ENCODE data around the gene POU6F2. TPM values are rescaled to one million over a fixed set of nuclear protein-coding genes. Genes with fewer than 3 reads are reported as not detected.

POU6F2 gene
- total RNA-seq, 4 donors from 2014 or later = 0.48 to 0.82 TPM; not detected in 2

GRCh38 chr7:38932509-38933168 lies 45.1 kb upstream of the POU6F2 start:
- 35% methylated on average over 6 of the region's 6 CpGs for WGBS, 2 donors (ENCODE audit: low coverage in 1 of 2)
- in situ Hi-C loops (cut with MboI; ENCODE audit: low pct_ligation_motif_present in 1 of 4, low pct_unique_long_range_greater_than_20kb in 1 of 4, low sequenced_read_pairs in 3 of 4) = loop anchor here (10.0 to 25.0 kb wide), 2 partner anchors 530 to 532 kb away; no protein-coding TSS in a partner anchor
- intact Hi-C loops (cut with DNase I; ENCODE audit: low total_unique reads) = loop anchor here (10.0 kb wide), 2 partner anchors 532 to 592 kb away; no protein-coding TSS in a partner anchor
- Histone ChIP-seq H3K9me3 (no peaks in the 10 kb centered on the region), H3K36me3 (no peaks in the 10 kb centered on the region), H3K4me3 (no peak overlapping the region), H3K27me3 (no peaks in the 10 kb centered on the region), H3K27ac (no peak overlapping the region), H3K4me1 (no peaks in the 10 kb centered on the region)
- peak; percentile 68 to 86 (median 78) for TF ChIP-seq CTCF (IDR thresholded peaks at IDR 0.05)
- TF ChIP-seq EP300 (IDR thresholded peaks at IDR 0.05; ENCODE audit: low read depth) = no peak
- peak; percentile 68 for DNase-seq

GRCh38 chr7:38934051-38934450 lies 43.7 kb upstream of the POU6F2 start:
- DNase-seq = no peak
- no peaks in the 10 kb centered on the region for H3K36me3 ChIP-seq
- H3K4me3 ChIP-seq = no peak overlapping the region
- in situ Hi-C loops (cut with MboI; ENCODE audit: low pct_ligation_motif_present in 1 of 4, low pct_unique_long_range_greater_than_20kb in 1 of 4, low sequenced_read_pairs in 3 of 4) = loop anchor here (10.0 to 25.0 kb wide), 2 partner anchors 528 to 531 kb away; no protein-coding TSS in a partner anchor
- TF ChIP-seq CTCF (IDR thresholded peaks at IDR 0.05) = no peak
- intact Hi-C loops (cut with DNase I; ENCODE audit: low total_unique reads) = loop anchor here (10.0 kb wide), 2 partner anchors 531 to 591 kb away; no protein-coding TSS in a partner anchor
- H3K9me3 ChIP-seq = no peaks in the 10 kb centered on the region
- no peaks in the 10 kb centered on the region for H3K27me3 ChIP-seq
- 71 to 83% methylated on average over 3 of the region's 3 CpGs for WGBS, 2 donors (ENCODE audit: low coverage in 1 of 2)
- no peaks in the 10 kb centered on the region for H3K4me1 ChIP-seq
- no peak overlapping the region for H3K27ac ChIP-seq

- no peak overlapping the region for H3K27ac ChIP-seq
- intact Hi-C loops (cut with DNase I; ENCODE audit: low total_unique reads) = loop anchor here (10.0 kb wide), 2 partner anchors 530 to 590 kb away; no protein-coding TSS in a partner anchor
- in situ Hi-C loops (cut with MboI; ENCODE audit: low pct_ligation_motif_present in 1 of 4, low pct_unique_long_range_greater_than_20kb in 1 of 4, low sequenced_read_pairs in 3 of 4) = loop anchor here (10.0 to 25.0 kb wide), 2 partner anchors 528 to 530 kb away; no protein-coding TSS in a partner anchor
- 87 to 95% methylated on average over 6 to 10 of the region's 10 CpGs for WGBS, 2 donors (ENCODE audit: low coverage in 1 of 2)
- no peak overlapping the region for H3K4me3 ChIP-seq
- no peak for TF ChIP-seq POLR2AphosphoS5 (IDR thresholded peaks at IDR 0.05)
- H3K27me3 ChIP-seq = no peaks in the 10 kb centered on the region
- H3K4me1 ChIP-seq = no peaks in the 10 kb centered on the region
- H3K9me3 ChIP-seq = no peaks in the 10 kb centered on the region
- no peaks in the 10 kb centered on the region for H3K36me3 ChIP-seq
- no peak for DNase-seq
These were observed 43.2 kb upstream of the POU6F2 start for GRCh38 chr7:38934536-38934935.

- Histone ChIP-seq H3K36me3 (no peaks in the 10 kb centered on the region), H3K27me3 (no peaks in the 10 kb centered on the region), H3K27ac (no peak overlapping the region), H3K9me3 (no peaks in the 10 kb centered on the region), H3K4me3 (no peak overlapping the region), H3K4me1 (no peaks in the 10 kb centered on the region)
- no peak for DNase-seq
- intact Hi-C loops (cut with DNase I; ENCODE audit: low total_unique reads) = loop anchor here (10.0 kb wide), 2 partner anchors 528 to 588 kb away; no protein-coding TSS in a partner anchor
- TF ChIP-seq POLR2AphosphoS5 (IDR thresholded peaks at IDR 0.05) (no peak), POLR2A (IDR thresholded peaks at IDR 0.05) (no peak), CTCF (IDR thresholded peaks at IDR 0.05) (no peak), EP300 (IDR thresholded peaks at IDR 0.05; ENCODE audit: low read depth) (no peak)
- 50 to 63% methylated on average over 1 of the region's 1 CpG for WGBS, 2 donors (ENCODE audit: low coverage in 1 of 2)
- in situ Hi-C loops (cut with MboI; ENCODE audit: low pct_ligation_motif_present in 1 of 4, low pct_unique_long_range_greater_than_20kb in 1 of 4, low sequenced_read_pairs in 3 of 4) = loop anchor here (10.0 to 25.0 kb wide), 2 partner anchors 526 to 528 kb away; no protein-coding TSS in a partner anchor
These were observed 41.1 kb upstream of the POU6F2 start for GRCh38 chr7:38936641-38937040.

All from transverse colon (tissue), 4 donors.